Astrocyte of the cerebellum (primary cell): Measurements from ENCODE around the gene PRSS27.

Source experiments
- DNase-seq: peaks from one replicate; pipeline ENCODE4 v3.0.0-alpha.2; 2011; ENCODE audit warnings: low read depth
- H3K4me3 ChIP-seq: 2 replicates; pipeline ENCODE4 v1.5.1; 2011; ENCODE audit warnings: mild to moderate bottlenecking, low read depth, low read length, moderate library complexity
- in situ Hi-C: cut with HindIII; loops from 2 replicates; pipeline ENCODE4 v1.10.0; 2017; ENCODE audit warnings: low sequenced_read_pairs
- TF ChIP-seq, protein P1 (sequence below): IDR thresholded peaks from 2 replicates; pipeline ENCODE4 v1.5.1; 2012; ENCODE audit warnings: low read length, low read depth, moderate library complexity, mild to moderate bottlenecking; ENCODE audit errors: missing control alignments

Gene PRSS27

DNA sequence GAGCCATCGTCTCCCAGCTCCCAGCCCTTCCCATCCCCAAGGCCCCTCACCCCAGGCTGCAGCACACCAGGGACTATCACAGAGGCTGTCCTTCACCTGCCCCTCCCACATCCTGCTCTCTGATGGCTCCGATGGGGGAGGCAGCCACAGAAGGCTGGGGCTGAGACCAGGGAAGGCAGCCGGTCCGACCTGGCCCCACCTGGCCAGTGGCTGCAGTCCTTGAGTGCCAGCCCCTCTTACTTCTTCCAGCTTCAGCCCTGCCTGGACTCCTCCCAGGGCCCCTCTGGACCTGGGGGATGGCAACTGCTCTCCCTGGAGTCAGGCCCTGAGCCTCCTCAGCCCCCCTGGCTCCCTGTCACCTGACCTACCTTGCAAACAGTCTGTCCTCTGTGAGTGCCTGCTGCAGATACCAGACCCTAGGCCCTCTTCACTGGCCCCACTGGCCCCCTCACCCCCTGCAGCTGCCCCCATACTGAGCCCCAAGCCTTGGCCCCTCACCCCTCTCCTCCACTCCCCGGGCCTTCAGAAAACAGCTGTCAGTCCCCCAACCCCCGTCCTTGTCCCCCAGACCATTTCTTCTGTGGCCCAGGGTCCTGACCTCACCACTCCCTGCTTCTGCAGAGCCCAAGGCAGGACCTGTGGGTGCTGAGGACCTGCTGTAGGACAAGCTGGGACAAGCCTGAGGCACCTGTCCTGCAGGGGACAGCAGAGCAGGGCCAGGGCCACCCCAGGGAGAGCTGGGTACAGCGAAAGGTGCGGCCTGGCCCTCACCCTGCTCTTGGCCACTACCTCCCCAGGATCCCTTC is 19.8 kb upstream of the PRSS27 start:
- DNase-seq, result no peak
- TF ChIP-seq, protein P1, sequence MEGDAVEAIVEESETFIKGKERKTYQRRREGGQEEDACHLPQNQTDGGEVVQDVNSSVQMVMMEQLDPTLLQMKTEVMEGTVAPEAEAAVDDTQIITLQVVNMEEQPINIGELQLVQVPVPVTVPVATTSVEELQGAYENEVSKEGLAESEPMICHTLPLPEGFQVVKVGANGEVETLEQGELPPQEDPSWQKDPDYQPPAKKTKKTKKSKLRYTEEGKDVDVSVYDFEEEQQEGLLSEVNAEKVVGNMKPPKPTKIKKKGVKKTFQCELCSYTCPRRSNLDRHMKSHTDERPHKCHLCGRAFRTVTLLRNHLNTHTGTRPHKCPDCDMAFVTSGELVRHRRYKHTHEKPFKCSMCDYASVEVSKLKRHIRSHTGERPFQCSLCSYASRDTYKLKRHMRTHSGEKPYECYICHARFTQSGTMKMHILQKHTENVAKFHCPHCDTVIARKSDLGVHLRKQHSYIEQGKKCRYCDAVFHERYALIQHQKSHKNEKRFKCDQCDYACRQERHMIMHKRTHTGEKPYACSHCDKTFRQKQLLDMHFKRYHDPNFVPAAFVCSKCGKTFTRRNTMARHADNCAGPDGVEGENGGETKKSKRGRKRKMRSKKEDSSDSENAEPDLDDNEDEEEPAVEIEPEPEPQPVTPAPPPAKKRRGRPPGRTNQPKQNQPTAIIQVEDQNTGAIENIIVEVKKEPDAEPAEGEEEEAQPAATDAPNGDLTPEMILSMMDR, result no peak
- in situ Hi-C loops, result no loop called here
- no peak overlapping the region for H3K4me3 ChIP-seq

DNA sequence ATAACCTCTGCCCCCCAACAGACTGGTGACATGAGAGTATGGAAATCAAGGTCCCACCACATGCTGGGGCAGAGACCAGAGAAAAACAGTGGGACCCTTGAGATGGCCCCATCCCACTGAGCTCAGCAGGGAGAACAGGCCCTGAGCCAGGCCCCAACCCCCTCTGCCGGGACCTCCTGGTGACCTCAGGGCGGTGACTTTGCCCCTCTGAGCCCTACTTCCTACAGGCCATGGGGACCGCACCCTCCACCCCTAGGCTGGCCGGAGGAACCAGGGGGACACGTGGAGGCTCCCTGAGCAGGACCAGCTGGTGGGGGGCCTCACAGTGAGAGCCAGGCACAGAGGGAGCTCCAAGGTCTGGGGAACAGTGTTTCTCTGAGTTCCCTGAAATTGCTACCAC is 18.6 kb upstream of the PRSS27 start:
- DNase-seq, result no peak
- in situ Hi-C loops, result no loop called here
- H3K4me3 ChIP-seq, result no peak overlapping the region
- TF ChIP-seq, protein P1, result no peak

DNA sequence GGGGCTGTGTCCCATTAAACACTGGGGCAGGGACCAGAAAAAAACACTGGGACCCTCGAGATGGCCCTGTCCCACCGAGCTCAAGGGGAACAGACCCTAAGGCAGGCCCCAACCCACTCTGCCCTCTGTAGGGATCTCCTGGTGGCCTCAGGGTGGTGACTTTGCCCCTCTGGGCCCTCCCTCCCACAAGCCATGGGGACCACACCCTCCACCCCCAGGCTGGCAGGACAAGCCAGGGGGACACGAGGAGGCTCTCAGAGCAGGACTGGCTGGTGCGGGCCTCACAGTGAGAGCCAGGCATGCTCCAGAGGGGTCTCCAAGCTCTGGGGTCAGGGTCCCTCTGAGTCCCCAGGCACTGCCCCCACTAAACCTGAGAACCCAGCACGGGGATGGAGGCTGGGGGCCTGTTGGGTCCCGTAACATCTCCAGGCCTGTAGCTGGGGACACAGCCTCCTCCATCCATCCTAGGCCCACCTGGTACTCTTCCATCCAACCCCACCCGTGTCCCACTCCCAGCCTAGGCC is 17.9 kb upstream of the PRSS27 start:
- H3K4me3 ChIP-seq, result no peak overlapping the region
- DNase-seq, result no peak
- TF ChIP-seq, protein P1, result no peak
- in situ Hi-C loops, result no loop called here

DNA sequence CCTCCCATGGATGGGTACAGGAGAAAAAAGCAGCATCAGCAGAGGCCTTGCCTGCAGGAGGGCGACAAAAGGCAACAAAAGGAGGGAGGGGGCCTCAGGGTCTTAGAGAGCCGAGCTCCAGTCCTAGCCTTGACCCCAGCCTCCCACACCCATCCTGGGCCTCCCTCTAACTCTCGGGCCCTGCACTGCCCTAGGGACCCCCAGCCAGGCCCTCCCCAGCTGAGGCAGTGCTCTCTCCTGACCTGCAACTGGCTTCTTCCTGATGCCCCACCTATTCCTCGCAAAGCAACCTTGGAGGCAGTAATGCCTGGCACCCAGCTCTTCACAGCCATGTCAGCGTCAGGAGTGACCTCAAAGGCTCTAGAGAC is 17.2 kb upstream of the PRSS27 start:
- in situ Hi-C loops, result no loop called here
- no peak for DNase-seq
- TF ChIP-seq, protein P1, result no peak
- H3K4me3 ChIP-seq, result no peak overlapping the region

DNA sequence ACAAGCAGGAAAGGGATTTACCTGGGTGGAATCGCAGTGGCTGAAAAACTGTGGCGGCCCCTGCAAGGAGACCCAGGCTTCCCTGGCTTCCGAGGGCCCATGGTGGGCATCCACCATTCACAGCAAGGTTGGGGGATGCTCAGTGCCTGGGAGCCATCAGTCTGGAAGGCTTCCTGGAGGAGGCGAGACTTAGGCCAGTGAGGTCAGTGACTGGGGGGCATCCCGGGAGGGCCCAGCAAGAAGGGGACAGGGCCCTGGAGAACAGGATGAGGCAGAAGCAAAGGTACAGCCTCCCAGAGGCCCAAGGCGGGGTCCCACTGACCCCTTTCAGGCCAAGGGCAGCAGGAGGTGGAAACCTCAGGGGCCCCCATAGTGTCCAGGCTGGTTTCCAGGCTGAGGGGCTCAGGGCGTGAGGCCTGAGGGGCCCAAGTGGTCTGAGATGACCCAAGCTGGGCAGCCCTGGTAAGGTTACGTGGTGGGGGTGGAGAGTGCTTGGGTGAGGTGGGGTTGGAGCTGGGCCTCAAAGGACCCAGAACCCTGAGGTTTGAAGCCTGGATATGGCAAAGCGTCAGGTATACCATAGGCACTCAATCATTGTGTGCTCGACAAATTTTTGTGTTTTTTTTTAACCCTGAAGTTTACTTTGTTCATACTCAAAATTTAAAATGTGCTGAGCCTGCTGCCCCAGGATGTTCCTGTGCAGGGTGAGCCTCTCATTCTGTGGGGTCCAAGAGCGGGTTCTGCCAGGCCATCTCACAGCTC is 16.6 kb upstream of the PRSS27 start:
- no peak for DNase-seq
- in situ Hi-C loops, result no loop called here
- TF ChIP-seq, protein P1, result no peak
- no peak overlapping the region for H3K4me3 ChIP-seq

DNA sequence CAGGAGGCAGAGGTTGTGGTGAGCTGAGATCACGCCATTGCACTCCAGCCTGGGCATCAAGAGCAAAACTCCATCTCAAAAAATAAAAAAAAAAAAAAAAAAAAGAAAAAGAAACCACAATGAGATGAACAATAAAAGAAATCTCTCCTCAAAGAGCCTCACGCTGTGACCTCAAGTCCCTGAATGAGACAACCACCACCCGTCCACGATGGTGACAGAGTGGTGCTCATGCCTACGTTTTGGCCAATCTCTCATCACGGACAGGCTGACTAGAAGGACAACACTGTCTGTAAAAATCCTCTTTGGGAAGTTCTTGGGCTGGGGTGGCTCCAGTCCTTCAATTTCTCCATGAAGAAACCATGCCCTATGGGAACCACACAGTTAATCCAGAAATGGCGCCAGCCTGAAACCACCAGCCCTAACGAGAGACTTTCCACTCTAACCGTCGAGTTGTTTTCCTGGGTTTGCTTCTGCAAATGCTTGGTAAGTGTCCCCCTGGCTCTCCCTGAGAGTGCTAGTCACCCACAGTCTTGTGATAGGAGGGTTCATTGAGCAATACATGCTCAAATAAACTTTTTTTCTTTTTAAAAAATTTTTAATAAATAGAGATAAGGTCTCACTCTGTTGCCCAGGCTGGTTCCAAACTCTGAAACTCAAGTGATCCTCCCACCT is 15.0 kb upstream of the PRSS27 start:
- no peak overlapping the region for H3K4me3 ChIP-seq
- TF ChIP-seq, protein P1, result no peak
- in situ Hi-C loops, result no loop called here
- no peak for DNase-seq
